ENCODE results near the gene TBC1D1.
A peak's percentile ranks its signal among the peaks of the same experiment; 100 is the strongest.

Gene TBC1D1

GRCh38 chr4:38044060-38044459, 153.2 kb downstream of the TBC1D1 start:
- DNase-seq (ENCODE audit: low read depth in 4 of 4, low spot score in 1 of 4) = no peak

- no peak for DNase-seq (ENCODE audit: low read depth in 4 of 4, low spot score in 1 of 4)
Observed at GRCh38 chr4:38045289-38045988, 154.6 kb downstream of the TBC1D1 start.

- DNase-seq (ENCODE audit: low read depth in 4 of 4, low spot score in 1 of 4) = no peak
Observed at GRCh38 chr4:38046727-38047489, 156.0 kb downstream of the TBC1D1 start.

- no peak for DNase-seq (ENCODE audit: low read depth in 4 of 4, low spot score in 1 of 4)
Observed at GRCh38 chr4:38049545-38050170, 158.8 kb downstream of the TBC1D1 start.

- DNase-seq (ENCODE audit: low read depth in 4 of 4, low spot score in 1 of 4) = no peak
Observed at GRCh38 chr4:38050560-38051350, 159.9 kb downstream of the TBC1D1 start.

DNA sequence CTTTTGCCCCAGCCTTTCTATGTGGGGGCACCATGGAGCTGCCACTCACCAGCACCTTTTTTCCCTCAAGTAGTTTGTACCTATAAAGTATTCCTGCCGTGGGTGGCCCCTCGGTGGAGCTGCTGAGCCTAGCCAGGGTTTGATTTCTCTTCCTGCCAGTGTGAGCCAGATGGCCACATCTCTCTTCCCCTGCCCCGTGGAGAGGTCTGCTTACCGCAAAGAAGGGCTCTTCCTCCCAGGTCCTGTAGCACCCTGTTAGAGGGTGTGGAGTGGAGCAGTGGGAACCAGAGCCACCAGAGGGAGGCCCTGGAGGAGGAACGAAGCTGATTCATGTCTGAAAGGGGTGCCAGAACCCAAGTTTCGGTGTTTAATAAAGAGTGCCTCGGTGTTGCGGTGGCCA, 164.7 kb downstream of the TBC1D1 start:
- no peak for DNase-seq (ENCODE audit: low read depth in 4 of 4, low spot score in 1 of 4)

GRCh38 chr4:38056011-38056685, 165.3 kb downstream of the TBC1D1 start:
- no peak for DNase-seq (ENCODE audit: low read depth in 4 of 4, low spot score in 1 of 4)

GRCh38 chr4:38058151-38058550, 167.3 kb downstream of the TBC1D1 start:
- DNase-seq (ENCODE audit: low read depth in 4 of 4, low spot score in 1 of 4) = no peak

DNA sequence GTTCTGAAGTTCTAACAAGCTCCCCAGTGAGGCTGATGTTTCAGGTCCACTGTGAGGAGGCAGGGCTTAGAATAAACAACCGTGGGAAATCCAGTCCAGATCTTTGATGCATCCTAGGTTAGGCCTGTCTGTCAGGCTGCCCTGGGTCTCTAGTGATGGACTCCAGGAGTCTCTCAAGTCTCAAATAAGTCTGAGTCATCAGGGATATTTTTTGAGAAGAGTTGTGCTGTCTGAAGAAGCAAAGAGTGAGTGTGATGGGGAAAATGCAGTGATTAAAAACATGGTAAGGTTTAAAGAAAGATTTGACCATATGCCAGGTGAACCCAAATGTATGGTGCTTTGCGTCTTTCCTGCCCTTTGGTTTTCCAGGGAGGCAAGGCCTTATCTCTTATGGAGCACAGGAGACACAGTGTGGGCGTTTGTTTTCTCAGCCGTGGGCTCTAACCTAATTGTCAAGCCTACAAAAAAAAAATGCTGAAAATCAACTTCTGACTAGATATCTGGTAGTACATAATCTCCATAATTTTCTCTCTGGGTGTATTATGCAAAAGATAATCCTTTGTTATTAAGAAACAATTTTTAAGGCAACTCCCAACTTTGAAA, 170.0 kb downstream of the TBC1D1 start:
- DNase-seq (ENCODE audit: low read depth in 4 of 4, low spot score in 1 of 4) = no peak

DNA sequence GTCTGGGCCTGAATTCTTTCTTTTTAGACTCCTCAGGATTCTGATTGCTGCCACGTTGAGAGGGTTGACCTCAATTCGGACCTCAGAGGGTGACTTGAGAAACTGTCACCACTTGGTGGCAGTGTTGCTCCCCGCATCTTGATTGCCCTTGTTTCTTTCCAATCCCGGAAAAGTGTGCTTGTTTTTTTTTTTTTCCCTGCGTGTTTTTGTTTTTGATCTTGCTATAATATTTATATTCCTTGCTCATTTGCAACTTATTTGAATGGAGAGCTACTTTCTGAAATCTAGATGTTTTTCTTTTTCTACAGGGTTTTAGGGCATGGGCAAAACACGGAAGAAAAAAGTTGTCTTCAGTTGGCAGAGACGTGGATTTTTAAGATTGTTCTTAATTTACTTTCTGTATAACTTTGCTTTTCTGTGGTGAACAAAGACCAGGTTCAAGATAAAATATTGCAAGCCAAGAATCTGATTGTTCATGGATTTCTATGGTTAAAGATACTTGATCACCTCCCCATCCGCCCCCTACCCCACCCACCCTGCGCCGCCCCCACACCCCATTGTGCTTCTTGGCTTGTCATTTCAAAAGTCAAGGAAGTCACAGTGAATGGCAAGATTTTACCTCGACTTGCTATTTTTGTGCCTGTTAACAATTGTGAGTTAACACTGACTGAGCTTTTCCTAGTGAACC, 171.3 kb downstream of the TBC1D1 start:
- peak; percentile 33 to 56 (median 44) for DNase-seq (ENCODE audit: low read depth in 4 of 4, low spot score in 1 of 4)

GRCh38 chr4:38062776-38063097, 171.9 kb downstream of the TBC1D1 start:
- DNase-seq (ENCODE audit: low read depth in 4 of 4, low spot score in 1 of 4) = no peak

GRCh38 chr4:38065176-38065575, 174.3 kb downstream of the TBC1D1 start:
- no peak for DNase-seq (ENCODE audit: low read depth in 4 of 4, low spot score in 1 of 4)

GRCh38 chr4:38065900-38066299, 175.0 kb downstream of the TBC1D1 start:
- no peak for DNase-seq (ENCODE audit: low read depth in 4 of 4, low spot score in 1 of 4)

GRCh38 chr4:38067499-38067898, 176.6 kb downstream of the TBC1D1 start:
- no peak for DNase-seq (ENCODE audit: low read depth in 4 of 4, low spot score in 1 of 4)

GRCh38 chr4:38068107-38068506, 177.2 kb downstream of the TBC1D1 start:
- no peak for DNase-seq (ENCODE audit: low read depth in 4 of 4, low spot score in 1 of 4)

- DNase-seq (ENCODE audit: low read depth in 4 of 4, low spot score in 1 of 4) = no peak
Observed at GRCh38 chr4:38069271-38069760, 178.4 kb downstream of the TBC1D1 start.

- no peak for DNase-seq (ENCODE audit: low read depth in 4 of 4, low spot score in 1 of 4)
Observed at GRCh38 chr4:38071801-38072431, 181.0 kb downstream of the TBC1D1 start.

DNA sequence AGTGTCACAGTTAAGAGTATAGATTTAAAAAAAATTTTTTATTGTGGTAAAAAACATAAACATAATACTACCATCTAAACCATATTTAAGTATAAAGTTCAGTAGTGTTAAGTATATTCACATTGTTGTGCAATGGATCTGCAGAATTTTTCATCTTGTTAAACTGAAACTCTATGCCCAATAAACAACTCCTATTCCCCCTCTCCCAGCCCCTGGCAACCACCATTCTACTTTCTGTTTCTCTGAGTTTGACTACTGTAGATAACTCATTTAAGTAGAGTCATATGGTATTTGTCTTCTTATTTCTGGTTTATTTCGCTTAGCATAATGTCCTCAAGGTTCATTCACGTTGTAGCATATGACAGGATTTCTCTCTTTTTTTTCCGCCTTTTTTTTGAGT, 181.7 kb downstream of the TBC1D1 start:
- no peak for DNase-seq (ENCODE audit: low read depth in 4 of 4, low spot score in 1 of 4)

GRCh38 chr4:38073596-38074234, 182.8 kb downstream of the TBC1D1 start:
- DNase-seq (ENCODE audit: low read depth in 4 of 4, low spot score in 1 of 4) = no peak
